IMR-90 (cell line): Measurements from ENCODE around the gene MARF1.
A peak's percentile ranks its signal among the peaks of the same experiment; 100 is the strongest.
"Not testable (repeated sequence)": the region's sequence is repeated elsewhere in the genome, so short reads cannot be mapped to it uniquely, and the experiment has no call there.

Experiments used
- BHLHE40 ChIP-seq: fragments of 150-350 bp; IDR thresholded peaks from 2 replicates; pipeline ENCODE4 v1.6.1; 2016; ENCODE audit warnings: mild to moderate bottlenecking, low read depth, low read length
- CEBPB ChIP-seq: IDR thresholded peaks from 2 replicates; pipeline ENCODE4 v1.6.1; 2012; ENCODE audit warnings: low read depth, low read length, improper control_type of control experiment
- CTCF ChIP-seq: conservative IDR thresholded peaks from 2 replicates; pipeline ENCODE4 v1.5.1; 2012; ENCODE audit warnings: mild to moderate bottlenecking, low read depth, low read length, improper control_type of control experiment
- MAFK ChIP-seq: IDR thresholded peaks from 2 replicates; pipeline ENCODE4 v1.6.1; 2012; ENCODE audit warnings: low read depth, low read length, improper control_type of control experiment
- POLR2A ChIP-seq: IDR thresholded peaks from 2 replicates; pipeline ENCODE4 v1.6.1; 2012; ENCODE audit warnings: mild to moderate bottlenecking, low read depth, low read length
- RFX5 ChIP-seq: IDR thresholded peaks from 2 replicates; pipeline ENCODE4 v1.8.0; 2012; ENCODE audit warnings: low read depth, mild to moderate bottlenecking, low read length, moderate library complexity
- USF2 ChIP-seq: fragments of 150-350 bp; IDR thresholded peaks from 2 replicates; pipeline ENCODE4 v1.6.1; 2017; ENCODE audit warnings: mild to moderate bottlenecking, antibody characterized with exemption, low read length, low read depth
- TF ChIP-seq, protein P1 (sequence below): fragments of 150-350 bp; IDR thresholded peaks from 2 replicates; pipeline ENCODE4 v1.6.1; 2016; ENCODE audit warnings: low read depth, mild to moderate bottlenecking, low read length, moderate library complexity, borderline replicate concordance

- TF ChIP-seq RFX5, CTCF, USF2, POLR2A, BHLHE40: not testable (repeated sequence)
- TF ChIP-seq CEBPB (peak; percentile 51; the same call in 1 of the 2 replicates), MAFK (0 out of 2 replicates have a peak, but pooled peaks have one; percentile 0)
- TF ChIP-seq, protein P1, sequence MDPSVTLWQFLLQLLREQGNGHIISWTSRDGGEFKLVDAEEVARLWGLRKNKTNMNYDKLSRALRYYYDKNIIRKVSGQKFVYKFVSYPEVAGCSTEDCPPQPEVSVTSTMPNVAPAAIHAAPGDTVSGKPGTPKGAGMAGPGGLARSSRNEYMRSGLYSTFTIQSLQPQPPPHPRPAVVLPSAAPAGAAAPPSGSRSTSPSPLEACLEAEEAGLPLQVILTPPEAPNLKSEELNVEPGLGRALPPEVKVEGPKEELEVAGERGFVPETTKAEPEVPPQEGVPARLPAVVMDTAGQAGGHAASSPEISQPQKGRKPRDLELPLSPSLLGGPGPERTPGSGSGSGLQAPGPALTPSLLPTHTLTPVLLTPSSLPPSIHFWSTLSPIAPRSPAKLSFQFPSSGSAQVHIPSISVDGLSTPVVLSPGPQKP, result not testable (repeated sequence)
These were observed 2.1 kb upstream of the MARF1 start for GRCh38 chr16:15644962-15645465.
